Hepatocyte (in vitro differentiated cells): Measurements from ENCODE around the gene CCDC102B. TPM values are rescaled to one million over a fixed set of nuclear protein-coding genes. Genes with fewer than 3 reads are reported as not detected.
A peak's percentile ranks its signal among the peaks of the same experiment; 100 is the strongest.

Source experiments
- DNase-seq: peaks from one replicate; pipeline ENCODE4 v3.0.0-alpha.2; 2016; ENCODE audit warnings: low spot score
- H2AFZ ChIP-seq: fragments of 200-600 bp; sonication (generic); 2 replicates; pipeline ENCODE4 v1.6.0; 2016; ENCODE audit warnings: antibody characterized with exemption, mild to moderate bottlenecking
- H3K27ac ChIP-seq: fragments of 200-600 bp; sonication (generic); 2 replicates; pipeline ENCODE4 v1.5.1; 2016; ENCODE audit warnings: mild to moderate bottlenecking
- H3K27me3 ChIP-seq: fragments of 200-600 bp; sonication (generic); 2 replicates; pipeline ENCODE4 v1.6.1; 2016
- H3K36me3 ChIP-seq: fragments of 200-600 bp; sonication (generic); replicated peaks from 2 replicates; pipeline ENCODE4 v1.5.1; 2016; ENCODE audit warnings: low read depth; ENCODE audit not compliant: insufficient read depth
- H3K4me1 ChIP-seq: fragments of 200-600 bp; sonication (generic); 2 replicates; pipeline ENCODE4 v1.5.1; 2016; ENCODE audit warnings: mild to moderate bottlenecking, moderate library complexity; ENCODE audit not compliant: insufficient read depth
- H3K4me2 ChIP-seq: fragments of 200-600 bp; sonication (generic); 2 replicates; pipeline ENCODE4 v1.6.0; 2016
- H3K4me3 ChIP-seq: fragments of 200-600 bp; sonication (generic); 2 replicates; pipeline ENCODE4 v1.5.1; 2016; ENCODE audit warnings: mild to moderate bottlenecking
- H3K79me2 ChIP-seq: fragments of 200-600 bp; sonication (generic); 2 replicates; pipeline ENCODE4 v1.6.0; 2017; ENCODE audit warnings: mild to moderate bottlenecking
- H3K9me2 ChIP-seq: fragments of 200-600 bp; sonication (generic); replicated peaks from 2 replicates; pipeline ENCODE4 v1.6.0; 2017; ENCODE audit warnings: mild to moderate bottlenecking; ENCODE audit not compliant: insufficient read depth
- H3K9me3 ChIP-seq: fragments of 200-600 bp; sonication (generic); 2 replicates; pipeline ENCODE4 v1.5.1; 2016; ENCODE audit warnings: low read depth, mild to moderate bottlenecking
- H4K20me1 ChIP-seq: fragments of 200-600 bp; sonication (generic); 2 replicates; pipeline ENCODE4 v1.6.0; 2016; ENCODE audit warnings: mild to moderate bottlenecking; ENCODE audit not compliant: insufficient read depth, poor library complexity, severe bottlenecking
- CTCF ChIP-seq: fragments of 200-600 bp; sonication (generic); IDR thresholded peaks from 2 replicates; pipeline ENCODE4 v1.5.1; 2016; ENCODE audit warnings: antibody characterized with exemption, mild to moderate bottlenecking; ENCODE audit not compliant: poor library complexity
- EZH2 ChIP-seq: fragments of 200-600 bp; sonication (generic); IDR thresholded peaks from 2 replicates; pipeline ENCODE4 v1.6.1; 2016; ENCODE audit warnings: antibody characterized with exemption, mild to moderate bottlenecking, borderline replicate concordance
- EZH2phosphoT487 ChIP-seq: fragments of 200-600 bp; sonication (generic); IDR thresholded peaks from one replicate; pipeline ENCODE4 v1.6.1; 2018; ENCODE audit warnings: antibody characterized with exemption, mild to moderate bottlenecking, low read depth, moderate library complexity; ENCODE audit not compliant: unreplicated experiment, severe bottlenecking
- WGBS: methylation state at CpG from one replicate; pipeline ENCODE4 v1.1.6; 2016; ENCODE audit warnings: low lambda C conversion rate; ENCODE audit errors: missing lambda C conversion rate; 5-methylcytosine and 5-hydroxymethylcytosine counted together
- polyA plus RNA-seq: library from polyadenylated mRNA; unstranded; fragments of >200 nt; fragmentation: Nextera tagmentation; extraction: Ambion mirVana; gene quantifications from 2 replicates; pipeline ENCODE4 v1.2.1, GENCODE V29; 2016
- total RNA-seq: library from RNA; depleted of rRNA; stranded (reverse); fragments of >200 nt; gene quantifications from 2 replicates; pipeline ENCODE4 v1.2.3, GENCODE V29; 2014

Gene CCDC102B
- total and polyA plus RNA-seq, 2 experiments from 2014 or later, result 2.8 to 5.4 TPM

DNA sequence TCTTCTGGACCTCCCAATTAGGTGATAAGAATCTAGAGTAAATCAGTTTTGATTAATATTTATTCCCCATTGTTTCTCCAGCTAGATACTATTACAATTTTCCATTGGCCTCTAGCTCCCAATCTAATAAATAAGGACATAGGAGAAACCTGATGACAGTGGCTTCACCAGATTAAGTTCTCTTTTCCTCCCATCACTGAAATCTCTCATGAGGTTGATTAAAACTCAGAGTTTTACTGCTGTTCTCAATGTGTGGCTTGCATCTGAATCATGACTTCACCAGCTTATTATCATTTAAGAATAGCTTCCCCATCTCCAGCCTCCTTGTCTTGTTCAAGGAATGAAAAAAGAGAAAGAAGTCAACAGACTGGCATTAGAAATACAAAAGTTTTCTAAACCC lies 3.9 kb upstream of the CCDC102B start:
- Histone ChIP-seq H3K27me3 (no peaks in the 10 kb centered on the region), H4K20me1 (no peaks in the 10 kb centered on the region), H3K36me3 (no peaks in the 10 kb centered on the region), H3K4me2 (no peak overlapping the region), H2AFZ (no peak overlapping the region), H3K4me3 (no peak overlapping the region), H3K27ac (no peak overlapping the region), H3K79me2 (no peaks in the 10 kb centered on the region), H3K4me1 (no peaks in the 10 kb centered on the region), H3K9me2 (no peaks in the 10 kb centered on the region), H3K9me3 (no peaks in the 10 kb centered on the region)
- TF ChIP-seq EZH2 (no peak), CTCF (no peak), EZH2phosphoT487 (no peak)
- no peak for DNase-seq

GRCh38 chr18:68796936-68797690 lies 767 bp upstream of the CCDC102B start:
- Histone ChIP-seq H3K36me3 (no peaks in the 10 kb centered on the region), H4K20me1 (no peaks in the 10 kb centered on the region), H2AFZ (no peak overlapping the region), H3K4me1 (no peaks in the 10 kb centered on the region), H3K27me3 (no peaks in the 10 kb centered on the region), H3K9me2 (no peaks in the 10 kb centered on the region), H3K79me2 (no peaks in the 10 kb centered on the region), H3K27ac (no peak overlapping the region), H3K4me2 (peak overlapping the region; percentile 4), H3K4me3 (no peak overlapping the region), H3K9me3 (no peaks in the 10 kb centered on the region)
- DNase-seq, result no peak
- TF ChIP-seq EZH2, result no peak
- TF ChIP-seq EZH2phosphoT487, result no peak
- TF ChIP-seq CTCF, result no peak
- 75% methylated on average over 7 of the region's 7 CpGs for WGBS

GRCh38 chr18:68800075-68800474 lies 2.2 kb downstream of the CCDC102B start:
- Histone ChIP-seq H3K79me2 (no peaks in the 10 kb centered on the region), H3K4me3 (no peak overlapping the region), H3K27ac (no peak overlapping the region), H2AFZ (no peak overlapping the region), H3K4me1 (no peaks in the 10 kb centered on the region), H3K9me3 (no peaks in the 10 kb centered on the region), H3K27me3 (no peaks in the 10 kb centered on the region), H3K4me2 (no peak overlapping the region), H3K9me2 (no peaks in the 10 kb centered on the region), H3K36me3 (no peaks in the 10 kb centered on the region), H4K20me1 (no peaks in the 10 kb centered on the region)
- 66% methylated on average over 7 of the region's 7 CpGs for WGBS
- no peak for DNase-seq
- TF ChIP-seq EZH2phosphoT487 (no peak), EZH2 (no peak), CTCF (no peak)

- Histone ChIP-seq H3K4me1 (no peaks in the 10 kb centered on the region), H3K9me3 (no peaks in the 10 kb centered on the region), H3K36me3 (no peaks in the 10 kb centered on the region), H3K79me2 (no peaks in the 10 kb centered on the region), H4K20me1 (no peaks in the 10 kb centered on the region), H3K27ac (peak overlapping the region; percentile 8), H2AFZ (no peak overlapping the region), H3K4me3 (no peak overlapping the region), H3K9me2 (no peaks in the 10 kb centered on the region), H3K27me3 (no peaks in the 10 kb centered on the region), H3K4me2 (no peak overlapping the region)
- WGBS, result 49% methylated on average over 3 of the region's 3 CpGs
- no peak for TF ChIP-seq CTCF
- no peak for TF ChIP-seq EZH2phosphoT487
- no peak for TF ChIP-seq EZH2
- DNase-seq, result peak; percentile 17
These were observed 5.5 kb downstream of the CCDC102B start for GRCh38 chr18:68803356-68803755.
